Measurements from ENCODE around the gene VSTM2B.

Gene VSTM2B

GRCh38 chr19:29515233-29515619 lies 10.6 kb upstream of the VSTM2B start:
- H3K4me1 ChIP-seq (ENCODE audit: control insufficient read depth, insufficient read depth, low read length), result no peaks in the 10 kb centered on the region
- H3K4me3 ChIP-seq (ENCODE audit: low read length), result no peak overlapping the region
- H3K27ac ChIP-seq (ENCODE audit: low read length), result no peak overlapping the region
- no peaks in the 10 kb centered on the region for H3K9me3 ChIP-seq (ENCODE audit: control insufficient read depth, insufficient read depth, low read length)
- DNase-seq (ENCODE audit: low read depth, low spot score), result no peak
- H3K36me3 ChIP-seq (ENCODE audit: control insufficient read depth, insufficient read depth, low read length), result no peaks in the 10 kb centered on the region
- no peaks in the 10 kb centered on the region; the same call in 1 of the 2 replicates for H3K27me3 ChIP-seq (ENCODE audit: control insufficient read depth, insufficient read depth, low read length)
- no CpG with 5 or more reads among the region's 5 CpGs for WGBS (ENCODE audit: insufficient coverage, insufficient read length)

- no peaks in the 10 kb centered on the region for H3K9me3 ChIP-seq (ENCODE audit: control insufficient read depth, insufficient read depth, low read length)
- no peaks in the 10 kb centered on the region; the same call in 1 of the 2 replicates for H3K27me3 ChIP-seq (ENCODE audit: control insufficient read depth, insufficient read depth, low read length)
- H3K4me3 ChIP-seq (ENCODE audit: low read length), result no peak overlapping the region
- DNase-seq (ENCODE audit: low read depth, low spot score), result no peak
- no peak overlapping the region for H3K27ac ChIP-seq (ENCODE audit: low read length)
- no peaks in the 10 kb centered on the region for H3K4me1 ChIP-seq (ENCODE audit: control insufficient read depth, insufficient read depth, low read length)
- WGBS (ENCODE audit: insufficient coverage, insufficient read length), result no CpG with 5 or more reads among the region's 19 CpGs
- no peaks in the 10 kb centered on the region for H3K36me3 ChIP-seq (ENCODE audit: control insufficient read depth, insufficient read depth, low read length)
Observed at GRCh38 chr19:29515706-29516357, 10.0 kb upstream of the VSTM2B start.

- no peak for DNase-seq (ENCODE audit: low read depth, low spot score)
- no CpG with 5 or more reads among the region's 9 CpGs for WGBS (ENCODE audit: insufficient coverage, insufficient read length)
- Histone ChIP-seq H3K36me3 (ENCODE audit: control insufficient read depth, insufficient read depth, low read length) (no peaks in the 10 kb centered on the region), H3K27ac (ENCODE audit: low read length) (no peak overlapping the region), H3K4me1 (ENCODE audit: control insufficient read depth, insufficient read depth, low read length) (no peaks in the 10 kb centered on the region), H3K9me3 (ENCODE audit: control insufficient read depth, insufficient read depth, low read length) (no peaks in the 10 kb centered on the region), H3K4me3 (ENCODE audit: low read length) (no peak overlapping the region), H3K27me3 (ENCODE audit: control insufficient read depth, insufficient read depth, low read length) (no peaks in the 10 kb centered on the region; the same call in 1 of the 2 replicates)
Observed at GRCh38 chr19:29516358-29516725, 9.5 kb upstream of the VSTM2B start.

- no peaks in the 10 kb centered on the region for H3K9me3 ChIP-seq (ENCODE audit: control insufficient read depth, insufficient read depth, low read length)
- no peaks in the 10 kb centered on the region for H3K36me3 ChIP-seq (ENCODE audit: control insufficient read depth, insufficient read depth, low read length)
- no peak overlapping the region for H3K27ac ChIP-seq (ENCODE audit: low read length)
- peaks cover 2% of the 10 kb centered on the region; the same call in 1 of the 2 replicates for H3K27me3 ChIP-seq (ENCODE audit: control insufficient read depth, insufficient read depth, low read length)
- DNase-seq (ENCODE audit: low read depth, low spot score), result no peak
- H3K4me3 ChIP-seq (ENCODE audit: low read length), result no peak overlapping the region
- no peaks in the 10 kb centered on the region for H3K4me1 ChIP-seq (ENCODE audit: control insufficient read depth, insufficient read depth, low read length)
- no CpG with 5 or more reads among the region's 9 CpGs for WGBS (ENCODE audit: insufficient coverage, insufficient read length)
Observed at GRCh38 chr19:29516821-29517395, 8.9 kb upstream of the VSTM2B start.

GRCh38 chr19:29517412-29517811 lies 8.4 kb upstream of the VSTM2B start:
- Histone ChIP-seq H3K4me3 (ENCODE audit: low read length) (no peak overlapping the region), H3K4me1 (ENCODE audit: control insufficient read depth, insufficient read depth, low read length) (no peaks in the 10 kb centered on the region), H3K27ac (ENCODE audit: low read length) (no peak overlapping the region), H3K27me3 (ENCODE audit: control insufficient read depth, insufficient read depth, low read length) (peaks cover 2% of the 10 kb centered on the region; the same call in 1 of the 2 replicates), H3K36me3 (ENCODE audit: control insufficient read depth, insufficient read depth, low read length) (no peaks in the 10 kb centered on the region), H3K9me3 (ENCODE audit: control insufficient read depth, insufficient read depth, low read length) (no peaks in the 10 kb centered on the region)
- DNase-seq (ENCODE audit: low read depth, low spot score), result no peak
- no CpG with 5 or more reads among the region's 4 CpGs for WGBS (ENCODE audit: insufficient coverage, insufficient read length)

GRCh38 chr19:29517946-29518345 lies 7.8 kb upstream of the VSTM2B start:
- H3K27ac ChIP-seq (ENCODE audit: low read length), result no peak overlapping the region
- no CpG with 5 or more reads among the region's 4 CpGs for WGBS (ENCODE audit: insufficient coverage, insufficient read length)
- no peaks in the 10 kb centered on the region for H3K36me3 ChIP-seq (ENCODE audit: control insufficient read depth, insufficient read depth, low read length)
- H3K4me1 ChIP-seq (ENCODE audit: control insufficient read depth, insufficient read depth, low read length), result no peaks in the 10 kb centered on the region
- H3K4me3 ChIP-seq (ENCODE audit: low read length), result no peak overlapping the region
- H3K9me3 ChIP-seq (ENCODE audit: control insufficient read depth, insufficient read depth, low read length), result no peaks in the 10 kb centered on the region
- no peak for DNase-seq (ENCODE audit: low read depth, low spot score)
- peaks cover 2% of the 10 kb centered on the region; the same call in 1 of the 2 replicates for H3K27me3 ChIP-seq (ENCODE audit: control insufficient read depth, insufficient read depth, low read length)

- no peaks in the 10 kb centered on the region for H3K9me3 ChIP-seq (ENCODE audit: control insufficient read depth, insufficient read depth, low read length)
- peaks cover 12% of the 10 kb centered on the region; the same call in 1 of the 2 replicates for H3K27me3 ChIP-seq (ENCODE audit: control insufficient read depth, insufficient read depth, low read length)
- H3K36me3 ChIP-seq (ENCODE audit: control insufficient read depth, insufficient read depth, low read length), result no peaks in the 10 kb centered on the region
- H3K4me3 ChIP-seq (ENCODE audit: low read length), result no peak overlapping the region
- no peaks in the 10 kb centered on the region for H3K4me1 ChIP-seq (ENCODE audit: control insufficient read depth, insufficient read depth, low read length)
- WGBS (ENCODE audit: insufficient coverage, insufficient read length), result no CpG with 5 or more reads among the region's 5 CpGs
- DNase-seq (ENCODE audit: low read depth, low spot score), result no peak
- no peak overlapping the region for H3K27ac ChIP-seq (ENCODE audit: low read length)
Observed at GRCh38 chr19:29519146-29519545, 6.6 kb upstream of the VSTM2B start.

- H3K9me3 ChIP-seq (ENCODE audit: control insufficient read depth, insufficient read depth, low read length), result no peaks in the 10 kb centered on the region
- peaks cover 15% of the 10 kb centered on the region; the same call in 1 of the 2 replicates for H3K27me3 ChIP-seq (ENCODE audit: control insufficient read depth, insufficient read depth, low read length)
- no peaks in the 10 kb centered on the region for H3K36me3 ChIP-seq (ENCODE audit: control insufficient read depth, insufficient read depth, low read length)
- no peak for DNase-seq (ENCODE audit: low read depth, low spot score)
- WGBS (ENCODE audit: insufficient coverage, insufficient read length), result no CpG with 5 or more reads among the region's 8 CpGs
- H3K27ac ChIP-seq (ENCODE audit: low read length), result no peak overlapping the region
- no peak overlapping the region for H3K4me3 ChIP-seq (ENCODE audit: low read length)
- H3K4me1 ChIP-seq (ENCODE audit: control insufficient read depth, insufficient read depth, low read length), result no peaks in the 10 kb centered on the region
Observed at GRCh38 chr19:29519931-29520330, 5.9 kb upstream of the VSTM2B start.

- no peak overlapping the region for H3K4me3 ChIP-seq (ENCODE audit: low read length)
- H3K9me3 ChIP-seq (ENCODE audit: control insufficient read depth, insufficient read depth, low read length), result no peaks in the 10 kb centered on the region
- H3K27me3 ChIP-seq (ENCODE audit: control insufficient read depth, insufficient read depth, low read length), result peaks cover 16% of the 10 kb centered on the region; the same call in 1 of the 2 replicates
- H3K27ac ChIP-seq (ENCODE audit: low read length), result no peak overlapping the region
- no CpG with 5 or more reads among the region's 7 CpGs for WGBS (ENCODE audit: insufficient coverage, insufficient read length)
- no peaks in the 10 kb centered on the region for H3K4me1 ChIP-seq (ENCODE audit: control insufficient read depth, insufficient read depth, low read length)
- no peaks in the 10 kb centered on the region for H3K36me3 ChIP-seq (ENCODE audit: control insufficient read depth, insufficient read depth, low read length)
- DNase-seq (ENCODE audit: low read depth, low spot score), result no peak
Observed at GRCh38 chr19:29520390-29520789, 5.4 kb upstream of the VSTM2B start.

- Histone ChIP-seq H3K27me3 (ENCODE audit: control insufficient read depth, insufficient read depth, low read length) (peaks cover 20% of the 10 kb centered on the region; the same call in 1 of the 2 replicates), H3K27ac (ENCODE audit: low read length) (no peak overlapping the region), H3K4me1 (ENCODE audit: control insufficient read depth, insufficient read depth, low read length) (no peaks in the 10 kb centered on the region), H3K4me3 (ENCODE audit: low read length) (no peak overlapping the region), H3K9me3 (ENCODE audit: control insufficient read depth, insufficient read depth, low read length) (no peaks in the 10 kb centered on the region), H3K36me3 (ENCODE audit: control insufficient read depth, insufficient read depth, low read length) (no peaks in the 10 kb centered on the region)
- WGBS (ENCODE audit: insufficient coverage, insufficient read length), result no CpG with 5 or more reads among the region's 9 CpGs
- no peak for DNase-seq (ENCODE audit: low read depth, low spot score)
Observed at GRCh38 chr19:29521291-29522075, 4.3 kb upstream of the VSTM2B start.

Measured in iPS DF 6.9 (cell line).